ENCODE results near the gene MEX3A. TPM values are rescaled to one million over a fixed set of nuclear protein-coding genes. Genes with fewer than 3 reads are reported as not detected.
"Not testable (repeated sequence)": the region's sequence is repeated elsewhere in the genome, so short reads cannot be mapped to it uniquely, and the experiment has no call there.

The MEX3A gene
- total RNA-seq, 2 experiments from 2014 or later, result 0.09 to 0.11 TPM

- DNase-seq, result no peak
- no peaks in the 10 kb centered on the region for H3K27me3 Mint-ChIP-seq
- peaks cover 24% of the 10 kb centered on the region for H3K36me3 Mint-ChIP-seq
- ATAC-seq (ENCODE audit: low read depth), result peak; percentile 58
- peaks cover 8% of the 10 kb centered on the region for H3K4me1 Mint-ChIP-seq
- POLR2A ChIA-PET, result interaction anchor here (0.5 to 1.0 kb wide), 4 partner anchors 8 to 106 kb away, joined by 3 to 4 read pairs (median 3); partner anchors contain the start of gene UBQLN4
- H3K27ac Mint-ChIP-seq, result peak overlapping the region; percentile 59
- H3K4me3 Mint-ChIP-seq, result no peak overlapping the region
- no peaks in the 10 kb centered on the region for H3K9me3 Mint-ChIP-seq
Measured at GRCh38 chr1:156045076-156045475, 37.2 kb downstream of the MEX3A start.

- peaks cover 19% of the 10 kb centered on the region for H3K36me3 Mint-ChIP-seq
- H3K27me3 Mint-ChIP-seq, result no peaks in the 10 kb centered on the region
- peaks cover 8% of the 10 kb centered on the region for H3K4me1 Mint-ChIP-seq
- H3K4me3 Mint-ChIP-seq, result no peak overlapping the region
- no peaks in the 10 kb centered on the region for H3K9me3 Mint-ChIP-seq
- DNase-seq (no peak), ATAC-seq (ENCODE audit: low read depth) (no peak)
- no peak overlapping the region for H3K27ac Mint-ChIP-seq
- POLR2A ChIA-PET, result no interaction called here
Measured at GRCh38 chr1:156042828-156043227, 39.4 kb downstream of the MEX3A start.

GRCh38 chr1:156034991-156035390 is 47.3 kb downstream of the MEX3A start:
- ATAC-seq (ENCODE audit: low read depth); H3K9me3 Mint-ChIP-seq; H3K36me3 Mint-ChIP-seq; DNase-seq; H3K27me3 Mint-ChIP-seq; H3K27ac Mint-ChIP-seq; POLR2A ChIA-PET; H3K4me3 Mint-ChIP-seq; H3K4me1 Mint-ChIP-seq: not testable (repeated sequence)

- ATAC-seq (ENCODE audit: low read depth) (no peak), DNase-seq (no peak)
- Mint-ChIP-seq H3K9me3 (no peaks in the 10 kb centered on the region), H3K36me3 (peaks cover 5% of the 10 kb centered on the region), H3K27ac (no peak overlapping the region), H3K27me3 (peaks cover 6% of the 10 kb centered on the region), H3K4me1 (peaks cover 3% of the 10 kb centered on the region), H3K4me3 (no peak overlapping the region)
- POLR2A ChIA-PET, result interaction anchor here (0.7 kb wide), 1 partner anchor 12 kb away, joined by 4 read pairs; no protein-coding TSS in a partner anchor
Measured at GRCh38 chr1:156033011-156033410, 49.3 kb downstream of the MEX3A start.

GRCh38 chr1:156026588-156026987 is 55.7 kb downstream of the MEX3A start:
- no peaks in the 10 kb centered on the region for H3K36me3 Mint-ChIP-seq
- H3K27me3 Mint-ChIP-seq, result peaks cover 5% of the 10 kb centered on the region
- no peak overlapping the region for H3K27ac Mint-ChIP-seq
- H3K4me3 Mint-ChIP-seq, result no peak overlapping the region
- peaks cover 11% of the 10 kb centered on the region for H3K4me1 Mint-ChIP-seq
- no peaks in the 10 kb centered on the region for H3K9me3 Mint-ChIP-seq
- POLR2A ChIA-PET, result no interaction called here
- DNase-seq, result no peak
- no peak for ATAC-seq (ENCODE audit: low read depth)

DNA sequence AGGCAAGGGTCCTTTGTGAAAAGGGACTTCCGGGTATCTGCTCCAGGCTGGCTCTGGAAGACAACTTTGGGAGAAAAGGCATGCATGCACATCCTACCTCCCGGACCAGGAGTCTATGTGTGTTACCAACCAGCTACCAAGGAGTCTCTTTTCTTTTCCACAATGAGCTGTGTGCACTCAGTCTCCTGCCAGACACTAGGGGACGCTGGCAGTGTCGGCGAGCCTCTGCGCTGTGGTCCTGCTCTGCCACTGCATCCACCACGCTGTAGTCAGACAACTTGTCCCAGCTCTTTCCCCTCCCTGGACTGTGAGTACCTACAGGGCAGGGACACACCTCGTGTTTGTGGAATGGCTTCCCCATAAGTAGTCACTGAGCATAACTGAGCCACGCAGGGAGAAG is 56.4 kb downstream of the MEX3A start:
- ATAC-seq (ENCODE audit: low read depth) (peak; percentile 84), DNase-seq (peak; percentile 52)
- Mint-ChIP-seq H3K4me3 (no peak overlapping the region), H3K27ac (no peak overlapping the region), H3K9me3 (no peaks in the 10 kb centered on the region), H3K27me3 (peaks cover 2% of the 10 kb centered on the region), H3K4me1 (peaks cover 11% of the 10 kb centered on the region), H3K36me3 (no peaks in the 10 kb centered on the region)
- POLR2A ChIA-PET, result interaction anchor here (1.0 kb wide), 1 partner anchor 19 kb away, joined by 3 read pairs; no protein-coding TSS in a partner anchor

DNA sequence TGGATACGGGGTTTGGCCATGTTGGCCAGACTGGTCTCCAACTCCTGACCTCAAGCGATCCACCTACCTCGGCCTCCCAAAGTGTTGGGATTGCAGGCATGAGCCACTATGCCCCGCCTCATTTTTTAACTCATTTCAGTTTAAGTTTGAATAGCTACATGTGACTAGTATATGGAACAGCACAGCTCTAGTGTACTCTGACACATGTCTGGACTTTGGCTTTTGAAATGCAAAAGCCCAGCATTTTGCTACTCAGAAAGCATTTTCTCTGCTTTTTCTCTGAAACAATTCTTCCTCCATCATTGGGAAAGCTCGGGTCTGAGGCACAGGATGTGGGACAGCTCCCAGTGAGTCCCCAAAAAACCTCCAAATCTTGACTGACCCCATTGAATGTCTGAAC is 57.5 kb downstream of the MEX3A start:
- Mint-ChIP-seq H3K4me3 (no peak overlapping the region), H3K27ac (no peak overlapping the region), H3K27me3 (peaks cover 2% of the 10 kb centered on the region), H3K36me3 (peaks cover 5% of the 10 kb centered on the region), H3K4me1 (peaks cover 15% of the 10 kb centered on the region), H3K9me3 (no peaks in the 10 kb centered on the region)
- DNase-seq (no peak), ATAC-seq (ENCODE audit: low read depth) (no peak)
- POLR2A ChIA-PET, result no interaction called here

Other genes with a start within 250 kb of the MEX3A start
- 10 to 100 TPM; 92.4 to 94.4 TPM for gene GON4L, start 225.3 kb downstream of the MEX3A start, total RNA-seq
- 10 to 100 TPM; 13.6 to 15.1 TPM for gene SYT11, start 222.9 kb downstream of the MEX3A start, total RNA-seq
- 10 to 100 TPM; 31.3 to 32.8 TPM for gene RIT1, start 171.1 kb downstream of the MEX3A start, total RNA-seq
- gene KHDC4, start 148.1 kb downstream of the MEX3A start, total RNA-seq, result 10 to 100 TPM; 91.6 to 94.5 TPM
- gene RXFP4, start 140.8 kb downstream of the MEX3A start, total RNA-seq, result under 1 TPM in 1 of 2 experiments, not detected in 1; 0.26 TPM
- gene ARHGEF2, start 103.9 kb downstream of the MEX3A start, total RNA-seq, result 100 to 1,000 TPM; 151 to 155 TPM
- 100 to 1,000 TPM; 204 to 205 TPM for gene SSR2, start 61.5 kb downstream of the MEX3A start, total RNA-seq
- 10 to 100 TPM; 31.9 to 37.9 TPM for gene UBQLN4, start 28.7 kb downstream of the MEX3A start, total RNA-seq
- gene LAMTOR2, start 27.7 kb downstream of the MEX3A start, total RNA-seq, result 10 to 100 TPM; 50.9 to 52.6 TPM
- gene RAB25, start 21.3 kb downstream of the MEX3A start, total RNA-seq, result under 1 TPM; 0.86 to 0.91 TPM
- 10 to 100 TPM; 11.7 to 13.0 TPM for gene LMNA, start 32.2 kb upstream of the MEX3A start, total RNA-seq
- gene SEMA4A, start 71.1 kb upstream of the MEX3A start, total RNA-seq, result 10 to 100 TPM in 1 of 2 experiments, 1 to 10 TPM in 1; 9.8 to 10.2 TPM
- gene SLC25A44, start 111.6 kb upstream of the MEX3A start, total RNA-seq, result 10 to 100 TPM; 30.9 to 35.3 TPM
- gene PMF1, start 130.5 kb upstream of the MEX3A start, total RNA-seq, result 10 to 100 TPM; 66.2 to 71.2 TPM
- gene BGLAP, start 159.7 kb upstream of the MEX3A start, total RNA-seq, result 1 to 10 TPM; 3.3 to 4.8 TPM
- gene PAQR6, start 165.6 kb upstream of the MEX3A start, total RNA-seq, result 1 to 10 TPM; 7.0 TPM
- gene SMG5, start 200.4 kb upstream of the MEX3A start, total RNA-seq, result 10 to 100 TPM; 72.3 to 76.4 TPM
- gene TMEM79, start 201.9 kb upstream of the MEX3A start, total RNA-seq, result 10 to 100 TPM; 12.3 to 12.8 TPM
- gene GLMP, start 213.2 kb upstream of the MEX3A start, total RNA-seq, result 10 to 100 TPM; 27.5 to 27.8 TPM
- gene VHLL, start 216.8 kb upstream of the MEX3A start, total RNA-seq, result not detected